HepG2 (cell line): ENCODE data around the gene PRKAR1B. TPM values are rescaled to one million over a fixed set of nuclear protein-coding genes. Genes with fewer than 3 reads are reported as not detected.

Source experiments
- ATAC-seq: fragments of 200-7000 bp; cut with Tn5 transposase; 3 replicates; pipeline ENCODE4 v1.9.1; 2020; ENCODE audit warnings: mild to moderate bottlenecking, moderate library complexity
- BruUV-seq: library from RNA; stranded (reverse); fragments of 400-500 nt; replicated peaks from 2 replicates; lab custom pipeline; 2021; lab: Mats Ljungman, UMichigan
- CTCF ChIA-PET: fragments of 300-600 bp; formaldehyde crosslinking; extraction: SDS; loops from one replicate; lab custom pipeline; 2021; ENCODE audit warnings: low total read pairs, inconsistent platforms, low intra/inter-chr PET ratio; lab: Yijun Ruan, JAX
- POLR2A ChIA-PET: fragments of 350-600 bp; sonication (Branson Sonifier 250); formaldehyde crosslinking; loops from one replicate; lab custom pipeline; 2020; ENCODE audit warnings: antibody characterized with exemption, inconsistent platforms; lab: Yijun Ruan, JAX
- DNase-seq: peaks from one replicate; pipeline ENCODE4 v3.0.0-alpha.2; 2015; ENCODE audit warnings: low spot score
- FAIRE-seq: peaks from 3 replicates; lab custom pipeline; 2011; peaks lifted over from hg19 to GRCh38; lab: Jason Lieb, UNC
- H2AFZ ChIP-seq: one replicate; pipeline ENCODE4 v1.6.1; 2011; ENCODE audit warnings: low read length, inconsistent platforms
- H3K27ac ChIP-seq: fragments of 300-600 bp; 3 replicates; pipeline ENCODE4 v1.8.0; 2011; ENCODE audit warnings: mixed run types, mild to moderate bottlenecking, mixed read lengths, low read length, inconsistent platforms; ENCODE audit not compliant: insufficient read depth; ENCODE audit errors: extremely low read length
- H3K27me3 ChIP-seq, 2 experiments: fragments of 200-600 bp in 1 of 2; 2 replicates in 1 of 2; 3 replicates in 1 of 2; pipeline versions ENCODE4 v1.6.0 to v1.8.0; 2011; ENCODE audit warnings: low read length in 2 of 2, mild to moderate bottlenecking in 2 of 2, moderate library complexity in 2 of 2, inconsistent platforms in 1 of 2; ENCODE audit not compliant: insufficient read depth in 2 of 2, control insufficient read depth in 1 of 2
- H3K36me3 ChIP-seq, 2 experiments: fragments of 200-600 bp in 1 of 2; replicated peaks in 1 of 2; 2 replicates in 1 of 2; 3 replicates in 1 of 2; pipeline versions ENCODE4 v1.5.1 to v1.8.0; 2011; ENCODE audit warnings: low read length in 2 of 2, inconsistent platforms in 1 of 2; ENCODE audit not compliant: insufficient read depth in 2 of 2, control insufficient read depth in 1 of 2
- H3K4me1 ChIP-seq: 2 replicates; pipeline ENCODE4 v1.5.1; 2012; ENCODE audit warnings: low read length, inconsistent platforms; ENCODE audit not compliant: insufficient read depth
- H3K4me2 ChIP-seq: 2 replicates; pipeline ENCODE4 v1.6.0; 2011; ENCODE audit warnings: low read depth, low read length, inconsistent platforms
- H3K4me3 ChIP-seq, 3 experiments: fragments of 200-600 bp in 1 of 3; sonication (generic), shearing (Covaris generic) in 1 of 3; replicated peaks in 1 of 3; 2 replicates each; pipeline ENCODE4 v1.5.1; 2011 to 2016; ENCODE audit warnings: low read length in 3 of 3, inconsistent platforms in 2 of 3, low read depth in 2 of 3, mild to moderate bottlenecking in 2 of 3, control low read depth in 1 of 3, mixed read lengths in 1 of 3; ENCODE audit not compliant: insufficient read depth in 1 of 3
- H3K79me2 ChIP-seq: one replicate; pipeline ENCODE4 v1.6.1; 2011; ENCODE audit warnings: low read length, inconsistent platforms; ENCODE audit not compliant: insufficient read depth
- H3K9ac ChIP-seq: 2 replicates; pipeline ENCODE4 v1.6.0; 2011; ENCODE audit warnings: mild to moderate bottlenecking, low read depth, low read length, inconsistent platforms; ENCODE audit not compliant: insufficient read depth
- H3K9me3 ChIP-seq: 2 replicates; pipeline ENCODE4 v1.5.1; 2012; ENCODE audit warnings: mild to moderate bottlenecking, low read length
- H4K20me1 ChIP-seq: 2 replicates; pipeline ENCODE4 v1.6.0; 2011; ENCODE audit warnings: inconsistent platforms, mild to moderate bottlenecking, low read length, moderate library complexity; ENCODE audit not compliant: insufficient read depth
- ARNTL ChIP-seq: sonication (generic); formaldehyde crosslinking; IDR thresholded peaks from 2 replicates; pipeline ENCODE4 v1.4.0; 2020; ENCODE audit warnings: mild to moderate bottlenecking, missing genetic modification reagents
- ATF7 ChIP-seq, 2 experiments: fragments of 450-650 bp in 1 of 2; sonication (generic) in 1 of 2; formaldehyde crosslinking in 1 of 2; IDR thresholded peaks; 2 replicates each; pipeline versions ENCODE4 v1.4.0 to v1.6.1; 2016 to 2020; ENCODE audit warnings: antibody characterized with exemption in 1 of 2, mild to moderate bottlenecking in 1 of 2, missing genetic modification reagents in 1 of 2
- KLF11 ChIP-seq: IDR thresholded peaks from 2 replicates; pipeline ENCODE4 v1.6.1; 2016; ENCODE audit warnings: missing compliant biosample characterization
- MEIS2 ChIP-seq: sonication (generic); formaldehyde crosslinking; IDR thresholded peaks from 2 replicates; pipeline ENCODE4 v1.9.0; 2021; ENCODE audit warnings: mild to moderate bottlenecking, missing genetic modification reagents
- RXRA ChIP-seq: sonication (generic); formaldehyde crosslinking; IDR thresholded peaks from 2 replicates; pipeline ENCODE4 v1.5.1; 2020; ENCODE audit warnings: missing genetic modification reagents
- SRSF9 ChIP-seq: fragments of 200-400 bp; formaldehyde crosslinking; IDR thresholded peaks from 2 replicates; pipeline ENCODE4 v1.6.1; 2018; ENCODE audit warnings: borderline replicate concordance, mild to moderate bottlenecking, low read depth, low read length; ENCODE audit not compliant: insufficient read depth, poor library complexity, severe bottlenecking
- ZNF30 ChIP-seq: sonication (generic); formaldehyde crosslinking; IDR thresholded peaks from 2 replicates; pipeline ENCODE4 v1.5.0; 2020; ENCODE audit warnings: mild to moderate bottlenecking, missing genetic modification reagents
- ZSCAN31 ChIP-seq: sonication (generic); formaldehyde crosslinking; IDR thresholded peaks from 2 replicates; pipeline ENCODE4 v1.5.0; 2020; ENCODE audit warnings: low read depth, mild to moderate bottlenecking, missing genetic modification reagents
- WGBS: methylation state at CpG from one replicate; pipeline ENCODE4 v1.1.6; 2017; ENCODE audit warnings: low lambda C conversion rate; 5-methylcytosine and 5-hydroxymethylcytosine counted together
- in situ Hi-C: cut with HindIII; loops from 2 replicates; pipeline ENCODE4 v1.10.0; 2017; ENCODE audit warnings: low pct_unique_long_range_greater_than_20kb; ENCODE audit not compliant: extremely low pct_ligation_motif_present
- intact Hi-C: fragments of 100-400 bp; cut with micrococcal nuclease; formaldehyde crosslinking; loops from one replicate; pipeline ENCODE4 v1.10.0; 2022; ENCODE audit not compliant: unreplicated experiment
- polyA plus RNA-seq, 8 experiments: library from polyadenylated mRNA; depleted of rRNA in 3 of 8; stranded (reverse) in 7 of 8; unstranded in 1 of 8; fragments of >200 nt; fragmentation: Illumina TruSeq in 4 of 8; extraction: Trizol in 4 of 8; gene quantifications; 2 replicates each; pipeline versions ENCODE4 v1.2.1 to v1.2.3, GENCODE V29; 2011 to 2016; ENCODE audit warnings: low read depth in 4 of 8, missing spikeins in 1 of 8, mixed read lengths in 1 of 8; ENCODE audit not compliant: insufficient read depth in 1 of 8
- total RNA-seq, 5 experiments: library from RNA; depleted of rRNA; stranded (reverse); fragments of >200 nt; fragmentation: Illumina TruSeq; extraction: Trizol; gene quantifications; 2 replicates each; pipeline ENCODE4 v1.2.3, GENCODE V29; 2016; ENCODE audit warnings: low read depth in 1 of 5
- TF ChIP-seq, protein P1 (sequence below): sonication (generic); formaldehyde crosslinking; IDR thresholded peaks from 2 replicates; pipeline ENCODE4 v1.9.0; 2021; ENCODE audit warnings: mild to moderate bottlenecking, missing genetic modification reagents
- TF ChIP-seq, protein P2 (sequence below): fragments of 450-650 bp; IDR thresholded peaks from 2 replicates; pipeline ENCODE4 v1.6.1; 2016
- TF ChIP-seq, protein P3 (sequence below): sonication (generic); formaldehyde crosslinking; IDR thresholded peaks from 2 replicates; pipeline ENCODE4 v1.9.0; 2021; ENCODE audit warnings: missing genetic modification reagents, mild to moderate bottlenecking, borderline replicate concordance
- TF ChIP-seq, protein P4 (sequence below): sonication (generic); formaldehyde crosslinking; IDR thresholded peaks from 2 replicates; pipeline ENCODE4 v1.4.0; 2020; ENCODE audit warnings: missing genetic modification reagents

The PRKAR1B gene
- total and polyA plus RNA-seq, 2 of the 13 experiments (the other 11 are each of a cell fraction or from before 2014, with no cell fraction given) = 7.9 to 28.2 TPM

DNA sequence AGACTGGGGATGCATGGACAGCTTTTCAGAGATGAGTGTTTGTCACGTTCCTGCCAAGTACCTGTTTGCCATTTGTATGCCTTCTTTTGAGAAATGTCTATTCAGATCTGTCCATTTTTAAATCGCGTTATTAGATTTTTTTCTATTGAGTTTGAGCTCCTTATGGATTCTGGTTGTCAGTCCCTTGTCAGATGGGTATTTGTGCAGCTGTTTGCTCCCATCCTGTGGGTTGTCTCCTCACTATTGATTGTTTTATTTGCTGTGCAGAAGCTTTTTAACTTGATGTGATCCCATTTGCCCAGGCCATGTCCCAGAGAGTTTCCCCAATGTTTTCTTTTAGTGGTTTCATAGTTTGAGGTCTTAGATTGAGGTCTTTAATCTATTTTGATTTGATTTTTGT is 5.5 kb upstream of the PRKAR1B start:
- in situ Hi-C loops = no loop called here
- H3K27ac ChIP-seq = peak overlapping the region; percentile 36
- no TSS peak for BruUV-seq
- ATAC-seq = no peak
- DNase-seq = no peak
- peaks cover 61% of the 10 kb centered on the region for H3K4me1 ChIP-seq
- H3K4me2 ChIP-seq = peak overlapping the region; percentile 47
- ChIA-PET POLR2A (interaction anchor here (0.6 to 1.2 kb wide), 7 partner anchors 11 to 401 kb away, joined by 3 read pairs; no protein-coding TSS in a partner anchor), CTCF (interaction anchor here (1.6 kb wide), 1 partner anchor 468 kb away, joined by 5 read pairs; no protein-coding TSS in a partner anchor)
- 70% methylated on average over 3 of the region's 3 CpGs for WGBS
- intact Hi-C loops = loop anchor here (5.0 kb wide), 1 partner anchor 400 kb away; no protein-coding TSS in a partner anchor
- peaks cover 53% of the 10 kb centered on the region for H3K79me2 ChIP-seq
- no peak for FAIRE-seq
- no peaks in the 10 kb centered on the region for H4K20me1 ChIP-seq
- H3K36me3 ChIP-seq = peaks cover 7 to 38% of the 10 kb centered on the region in 2 experiments
- peaks cover 15% of the 10 kb centered on the region for H3K9me3 ChIP-seq
- H2AFZ ChIP-seq = no peak overlapping the region
- no peak overlapping the region for H3K9ac ChIP-seq
- no peaks in the 10 kb centered on the region for H3K27me3 ChIP-seq
- no peak overlapping the region; a peak in 1 of 6 replicates for H3K4me3 ChIP-seq
- TF ChIP-seq, protein P1, sequence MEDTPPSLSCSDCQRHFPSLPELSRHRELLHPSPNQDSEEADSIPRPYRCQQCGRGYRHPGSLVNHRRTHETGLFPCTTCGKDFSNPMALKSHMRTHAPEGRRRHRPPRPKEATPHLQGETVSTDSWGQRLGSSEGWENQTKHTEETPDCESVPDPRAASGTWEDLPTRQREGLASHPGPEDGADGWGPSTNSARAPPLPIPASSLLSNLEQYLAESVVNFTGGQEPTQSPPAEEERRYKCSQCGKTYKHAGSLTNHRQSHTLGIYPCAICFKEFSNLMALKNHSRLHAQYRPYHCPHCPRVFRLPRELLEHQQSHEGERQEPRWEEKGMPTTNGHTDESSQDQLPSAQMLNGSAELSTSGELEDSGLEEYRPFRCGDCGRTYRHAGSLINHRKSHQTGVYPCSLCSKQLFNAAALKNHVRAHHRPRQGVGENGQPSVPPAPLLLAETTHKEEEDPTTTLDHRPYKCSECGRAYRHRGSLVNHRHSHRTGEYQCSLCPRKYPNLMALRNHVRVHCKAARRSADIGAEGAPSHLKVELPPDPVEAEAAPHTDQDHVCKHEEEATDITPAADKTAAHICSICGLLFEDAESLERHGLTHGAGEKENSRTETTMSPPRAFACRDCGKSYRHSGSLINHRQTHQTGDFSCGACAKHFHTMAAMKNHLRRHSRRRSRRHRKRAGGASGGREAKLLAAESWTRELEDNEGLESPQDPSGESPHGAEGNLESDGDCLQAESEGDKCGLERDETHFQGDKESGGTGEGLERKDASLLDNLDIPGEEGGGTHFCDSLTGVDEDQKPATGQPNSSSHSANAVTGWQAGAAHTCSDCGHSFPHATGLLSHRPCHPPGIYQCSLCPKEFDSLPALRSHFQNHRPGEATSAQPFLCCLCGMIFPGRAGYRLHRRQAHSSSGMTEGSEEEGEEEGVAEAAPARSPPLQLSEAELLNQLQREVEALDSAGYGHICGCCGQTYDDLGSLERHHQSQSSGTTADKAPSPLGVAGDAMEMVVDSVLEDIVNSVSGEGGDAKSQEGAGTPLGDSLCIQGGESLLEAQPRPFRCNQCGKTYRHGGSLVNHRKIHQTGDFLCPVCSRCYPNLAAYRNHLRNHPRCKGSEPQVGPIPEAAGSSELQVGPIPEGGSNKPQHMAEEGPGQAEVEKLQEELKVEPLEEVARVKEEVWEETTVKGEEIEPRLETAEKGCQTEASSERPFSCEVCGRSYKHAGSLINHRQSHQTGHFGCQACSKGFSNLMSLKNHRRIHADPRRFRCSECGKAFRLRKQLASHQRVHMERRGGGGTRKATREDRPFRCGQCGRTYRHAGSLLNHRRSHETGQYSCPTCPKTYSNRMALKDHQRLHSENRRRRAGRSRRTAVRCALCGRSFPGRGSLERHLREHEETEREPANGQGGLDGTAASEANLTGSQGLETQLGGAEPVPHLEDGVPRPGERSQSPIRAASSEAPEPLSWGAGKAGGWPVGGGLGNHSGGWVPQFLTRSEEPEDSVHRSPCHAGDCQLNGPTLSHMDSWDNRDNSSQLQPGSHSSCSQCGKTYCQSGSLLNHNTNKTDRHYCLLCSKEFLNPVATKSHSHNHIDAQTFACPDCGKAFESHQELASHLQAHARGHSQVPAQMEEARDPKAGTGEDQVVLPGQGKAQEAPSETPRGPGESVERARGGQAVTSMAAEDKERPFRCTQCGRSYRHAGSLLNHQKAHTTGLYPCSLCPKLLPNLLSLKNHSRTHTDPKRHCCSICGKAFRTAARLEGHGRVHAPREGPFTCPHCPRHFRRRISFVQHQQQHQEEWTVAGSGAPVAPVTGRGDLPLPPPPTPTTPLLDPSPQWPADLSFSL = 0 out of 2 replicates have a peak, but pooled peaks have one; percentile 2
- TF ChIP-seq MEIS2 = no peak
- no peak for TF ChIP-seq ARNTL (CRISPR knock-in tag)
- TF ChIP-seq RXRA (CRISPR knock-in tag) = no peak
- TF ChIP-seq SRSF9 = no peak
- TF ChIP-seq, protein P2, sequence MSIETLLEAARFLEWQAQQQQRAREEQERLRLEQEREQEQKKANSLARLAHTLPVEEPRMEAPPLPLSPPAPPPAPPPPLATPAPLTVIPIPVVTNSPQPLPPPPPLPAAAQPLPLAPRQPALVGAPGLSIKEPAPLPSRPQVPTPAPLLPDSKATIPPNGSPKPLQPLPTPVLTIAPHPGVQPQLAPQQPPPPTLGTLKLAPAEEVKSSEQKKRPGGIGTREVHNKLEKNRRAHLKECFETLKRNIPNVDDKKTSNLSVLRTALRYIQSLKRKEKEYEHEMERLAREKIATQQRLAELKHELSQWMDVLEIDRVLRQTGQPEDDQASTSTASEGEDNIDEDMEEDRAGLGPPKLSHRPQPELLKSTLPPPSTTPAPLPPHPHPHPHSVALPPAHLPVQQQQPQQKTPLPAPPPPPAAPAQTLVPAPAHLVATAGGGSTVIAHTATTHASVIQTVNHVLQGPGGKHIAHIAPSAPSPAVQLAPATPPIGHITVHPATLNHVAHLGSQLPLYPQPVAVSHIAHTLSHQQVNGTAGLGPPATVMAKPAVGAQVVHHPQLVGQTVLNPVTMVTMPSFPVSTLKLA = no peak
- TF ChIP-seq ZNF30 = no peak
- TF ChIP-seq KLF11 (CRISPR knock-in tag) = 0 out of 2 replicates have a peak, but pooled peaks have one; percentile 11
- TF ChIP-seq ATF7 (IDR thresholded peaks at IDR 0.05) = no peak
- TF ChIP-seq ATF7 (CRISPR knock-in tag; IDR thresholded peaks at IDR 0.05) = no peak
- TF ChIP-seq, protein P3, sequence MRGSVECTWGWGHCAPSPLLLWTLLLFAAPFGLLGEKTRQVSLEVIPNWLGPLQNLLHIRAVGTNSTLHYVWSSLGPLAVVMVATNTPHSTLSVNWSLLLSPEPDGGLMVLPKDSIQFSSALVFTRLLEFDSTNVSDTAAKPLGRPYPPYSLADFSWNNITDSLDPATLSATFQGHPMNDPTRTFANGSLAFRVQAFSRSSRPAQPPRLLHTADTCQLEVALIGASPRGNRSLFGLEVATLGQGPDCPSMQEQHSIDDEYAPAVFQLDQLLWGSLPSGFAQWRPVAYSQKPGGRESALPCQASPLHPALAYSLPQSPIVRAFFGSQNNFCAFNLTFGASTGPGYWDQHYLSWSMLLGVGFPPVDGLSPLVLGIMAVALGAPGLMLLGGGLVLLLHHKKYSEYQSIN (CRISPR knock-in tag) = no peak
- TF ChIP-seq, protein P4, sequence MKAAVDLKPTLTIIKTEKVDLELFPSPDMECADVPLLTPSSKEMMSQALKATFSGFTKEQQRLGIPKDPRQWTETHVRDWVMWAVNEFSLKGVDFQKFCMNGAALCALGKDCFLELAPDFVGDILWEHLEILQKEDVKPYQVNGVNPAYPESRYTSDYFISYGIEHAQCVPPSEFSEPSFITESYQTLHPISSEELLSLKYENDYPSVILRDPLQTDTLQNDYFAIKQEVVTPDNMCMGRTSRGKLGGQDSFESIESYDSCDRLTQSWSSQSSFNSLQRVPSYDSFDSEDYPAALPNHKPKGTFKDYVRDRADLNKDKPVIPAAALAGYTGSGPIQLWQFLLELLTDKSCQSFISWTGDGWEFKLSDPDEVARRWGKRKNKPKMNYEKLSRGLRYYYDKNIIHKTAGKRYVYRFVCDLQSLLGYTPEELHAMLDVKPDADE (CRISPR knock-in tag) = no peak
- TF ChIP-seq ZSCAN31 (CRISPR knock-in tag) = 0 out of 2 replicates have a peak, but pooled peaks have one; percentile 14
